GM12891 (cell line): Measurements from ENCODE around the gene DNAJB8.

Experiments used
- PAX5 ChIP-seq: IDR thresholded peaks from 2 replicates; pipeline ENCODE4 v1.6.1; 2011; ENCODE audit warnings: low read length, moderate library complexity, mild to moderate bottlenecking; ENCODE audit not compliant: insufficient read depth, severe bottlenecking
- POLR2A ChIP-seq: IDR thresholded peaks from 2 replicates; pipeline ENCODE4 v1.6.1; 2011; ENCODE audit warnings: low read depth, low read length, control low read depth
- POLR2AphosphoS5 ChIP-seq: IDR thresholded peaks from 2 replicates; pipeline ENCODE4 v1.6.1; 2011; ENCODE audit warnings: low read depth, low read length, control low read depth
- POU2F2 ChIP-seq: IDR thresholded peaks from 2 replicates; pipeline ENCODE4 v1.6.1; 2011; ENCODE audit warnings: low read depth, mild to moderate bottlenecking, control low read depth, low read length, moderate library complexity
- SPI1 ChIP-seq: IDR thresholded peaks from 2 replicates; pipeline ENCODE4 v1.6.1; 2011; ENCODE audit warnings: low read depth, low read length, control low read depth
- TAF1 ChIP-seq: IDR thresholded peaks from 2 replicates; pipeline ENCODE4 v1.6.1; 2011; ENCODE audit warnings: low read depth, low read length, control low read depth

- TF ChIP-seq POLR2A (no peak), TAF1 (no peak), POLR2AphosphoS5 (no peak), PAX5 (no peak), SPI1 (no peak), POU2F2 (no peak)
These were observed 18.2 kb downstream of the DNAJB8 start for GRCh38 chr3:128448491-128448890.
